ENCODE measurements around the gene SLFNL1. TPM values are rescaled to one million over a fixed set of nuclear protein-coding genes. Genes with fewer than 3 reads are reported as not detected.

Gene SLFNL1
- under 1 TPM in 4 of 6 experiments, not detected in 2; 0.07 to 0.17 (median 0.11) TPM for total RNA-seq (2021; fragmentation: NEBNext Ultra II Directional; extraction: Animal tissue kit (Norgen Biotek cat#: 25700))
- long read RNA-seq, partial matches to known transcripts: 0 of 1 reads
- long read RNA-seq, other reads (novel, unspliced or antisense): 1 of 1 reads

DNA sequence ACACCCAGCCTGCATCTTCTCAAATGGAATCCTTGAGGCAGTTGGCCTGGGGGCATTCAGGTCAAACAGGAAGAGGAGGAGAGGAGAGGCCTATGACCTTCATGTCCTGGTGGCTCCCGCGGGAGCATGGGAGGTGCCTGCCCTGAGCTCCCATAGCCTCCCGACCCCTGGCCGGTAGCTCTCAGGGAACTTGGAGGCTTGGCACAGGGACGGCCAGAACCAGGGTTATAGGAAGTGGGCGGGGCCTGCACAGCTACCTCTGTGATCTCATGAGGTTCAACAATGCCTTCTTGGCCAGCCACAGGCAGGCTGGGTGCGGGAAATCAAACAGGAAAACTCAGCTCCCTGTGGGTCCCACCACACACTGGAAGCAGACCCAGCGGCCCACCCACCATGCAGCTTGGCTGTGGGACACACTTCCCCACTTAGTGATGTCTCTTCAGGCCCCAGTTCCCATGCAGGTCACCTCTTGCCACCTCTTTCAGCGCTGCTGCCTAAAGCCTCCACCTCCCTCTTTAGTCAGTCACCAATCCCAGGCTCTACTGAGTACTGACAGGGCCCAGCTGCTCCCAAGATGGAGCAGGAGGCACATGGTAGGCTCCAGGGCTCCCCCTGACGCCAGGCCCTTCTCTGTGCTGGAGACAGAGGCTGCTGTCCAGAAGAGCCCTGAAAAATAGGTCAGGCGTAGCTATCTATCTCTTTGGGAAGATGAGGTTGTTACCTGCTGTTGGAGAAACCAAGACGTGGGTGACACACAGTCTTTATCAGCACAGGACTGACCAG, at the start of gene SLFNL1:
SLFNL1 (minus strand) TSS at position 200 of the 783 bp plus-strand sequence. CDS start 1,065 bp downstream, outside the sequence.
- H3K27ac Mint-ChIP-seq: peak within 1 kb of the TSS; percentile 63

DNA sequence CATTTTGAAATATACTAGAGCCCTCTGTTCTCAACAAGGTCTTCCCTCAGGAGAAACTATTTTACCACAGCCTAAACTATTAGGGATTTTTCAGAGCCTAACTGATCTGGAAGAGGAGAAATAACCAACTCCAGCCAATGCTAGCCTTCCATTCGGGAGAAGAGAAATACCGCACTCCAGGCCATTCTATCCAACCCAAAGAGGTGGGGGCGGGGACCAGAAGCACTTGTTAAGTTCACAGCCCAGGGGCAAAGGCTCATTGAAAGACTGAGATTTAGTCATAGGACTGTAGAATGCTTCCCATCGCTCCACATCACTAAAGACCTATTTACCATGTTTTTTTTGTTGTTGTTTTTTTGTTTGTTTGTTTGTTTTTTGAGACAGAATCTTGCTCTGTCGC, 35.4 kb upstream of the SLFNL1 start:
- no peak overlapping the region for H3K4me3 Mint-ChIP-seq
- H3K27ac Mint-ChIP-seq: no peak overlapping the region
- H3K27me3 Mint-ChIP-seq (ENCODE audit: insufficient read depth): no peaks in the 10 kb centered on the region; the same call in 1 of the 2 replicates
- TF ChIP-seq, protein P1, sequence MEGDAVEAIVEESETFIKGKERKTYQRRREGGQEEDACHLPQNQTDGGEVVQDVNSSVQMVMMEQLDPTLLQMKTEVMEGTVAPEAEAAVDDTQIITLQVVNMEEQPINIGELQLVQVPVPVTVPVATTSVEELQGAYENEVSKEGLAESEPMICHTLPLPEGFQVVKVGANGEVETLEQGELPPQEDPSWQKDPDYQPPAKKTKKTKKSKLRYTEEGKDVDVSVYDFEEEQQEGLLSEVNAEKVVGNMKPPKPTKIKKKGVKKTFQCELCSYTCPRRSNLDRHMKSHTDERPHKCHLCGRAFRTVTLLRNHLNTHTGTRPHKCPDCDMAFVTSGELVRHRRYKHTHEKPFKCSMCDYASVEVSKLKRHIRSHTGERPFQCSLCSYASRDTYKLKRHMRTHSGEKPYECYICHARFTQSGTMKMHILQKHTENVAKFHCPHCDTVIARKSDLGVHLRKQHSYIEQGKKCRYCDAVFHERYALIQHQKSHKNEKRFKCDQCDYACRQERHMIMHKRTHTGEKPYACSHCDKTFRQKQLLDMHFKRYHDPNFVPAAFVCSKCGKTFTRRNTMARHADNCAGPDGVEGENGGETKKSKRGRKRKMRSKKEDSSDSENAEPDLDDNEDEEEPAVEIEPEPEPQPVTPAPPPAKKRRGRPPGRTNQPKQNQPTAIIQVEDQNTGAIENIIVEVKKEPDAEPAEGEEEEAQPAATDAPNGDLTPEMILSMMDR (IDR thresholded peaks at IDR 0.05): no peak
- H3K36me3 Mint-ChIP-seq (ENCODE audit: low read depth): peaks cover 17% of the 10 kb centered on the region
- H3K9me3 Mint-ChIP-seq: no peaks in the 10 kb centered on the region
- DNase-seq: no peak
- no peaks in the 10 kb centered on the region for H3K4me1 Mint-ChIP-seq (ENCODE audit: low read depth)

More for the DNA sequence above, at the start of gene SLFNL1:
- peaks cover 15% of the 10 kb centered on the region; the same call in 1 of the 2 replicates for H3K36me3 Mint-ChIP-seq (ENCODE audit: low read depth)
- TF ChIP-seq, protein P1 (IDR thresholded peaks at IDR 0.05): no peak
- peaks cover 20% of the 10 kb centered on the region for H3K27me3 Mint-ChIP-seq (ENCODE audit: insufficient read depth)
- peak; percentile 19 for DNase-seq
- peaks cover 7% of the 10 kb centered on the region for H3K4me1 Mint-ChIP-seq (ENCODE audit: low read depth)
- no peaks in the 10 kb centered on the region for H3K9me3 Mint-ChIP-seq
- no peak within 1 kb of the TSS; the same call in 1 of the 2 replicates for H3K4me3 Mint-ChIP-seq

DNA sequence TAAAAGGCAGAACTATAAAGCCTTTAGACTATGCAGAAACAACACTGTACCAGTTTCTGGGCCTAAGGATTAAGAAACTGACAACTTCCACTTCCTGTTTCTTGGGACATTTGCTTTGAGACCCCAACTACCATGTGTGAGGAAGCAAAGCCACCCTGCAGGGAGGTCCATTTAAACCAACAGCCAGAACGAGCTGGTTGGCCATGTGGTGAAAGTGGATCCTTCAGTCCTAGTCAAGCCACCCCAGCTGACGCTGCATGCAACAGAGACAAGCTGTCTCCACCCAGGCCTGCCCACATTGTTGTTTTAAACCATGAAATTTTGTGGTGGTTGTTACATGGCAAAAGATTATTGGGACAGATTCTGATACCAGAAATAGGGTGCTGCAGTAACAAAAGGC, 31.8 kb upstream of the SLFNL1 start:
- DNase-seq: no peak
- H3K27ac Mint-ChIP-seq: no peak overlapping the region
- H3K36me3 Mint-ChIP-seq (ENCODE audit: low read depth): peaks cover 17% of the 10 kb centered on the region; the same call in 1 of the 2 replicates
- no peaks in the 10 kb centered on the region for H3K9me3 Mint-ChIP-seq
- TF ChIP-seq, protein P1 (IDR thresholded peaks at IDR 0.05): no peak
- no peaks in the 10 kb centered on the region for H3K27me3 Mint-ChIP-seq (ENCODE audit: insufficient read depth)
- H3K4me1 Mint-ChIP-seq (ENCODE audit: low read depth): no peaks in the 10 kb centered on the region
- H3K4me3 Mint-ChIP-seq: no peak overlapping the region

DNA sequence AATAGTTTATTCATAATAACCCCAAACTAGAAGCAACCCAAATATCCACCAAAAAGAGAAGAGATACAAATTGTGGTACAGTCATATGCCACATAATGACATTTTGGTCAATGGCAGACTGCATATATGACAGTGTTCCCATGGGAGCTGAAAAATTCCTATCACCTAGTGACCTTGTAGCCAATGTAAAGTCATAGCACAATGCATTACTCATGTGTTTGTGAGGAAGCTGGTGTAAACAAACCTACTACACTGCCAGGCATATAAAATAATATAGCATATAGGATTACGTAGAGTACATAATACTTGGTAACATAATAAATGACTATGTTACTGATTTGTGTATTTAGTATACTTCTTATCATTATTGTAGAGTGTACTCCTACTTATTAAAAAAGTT, 29.5 kb upstream of the SLFNL1 start:
- Mint-ChIP-seq H3K27me3 (ENCODE audit: insufficient read depth) (no peaks in the 10 kb centered on the region), H3K4me1 (ENCODE audit: low read depth) (no peaks in the 10 kb centered on the region), H3K4me3 (no peak overlapping the region), H3K9me3 (no peaks in the 10 kb centered on the region), H3K36me3 (ENCODE audit: low read depth) (peaks cover 24% of the 10 kb centered on the region; the same call in 1 of the 2 replicates), H3K27ac (no peak overlapping the region)
- DNase-seq: no peak
- TF ChIP-seq, protein P1 (IDR thresholded peaks at IDR 0.05): no peak

DNA sequence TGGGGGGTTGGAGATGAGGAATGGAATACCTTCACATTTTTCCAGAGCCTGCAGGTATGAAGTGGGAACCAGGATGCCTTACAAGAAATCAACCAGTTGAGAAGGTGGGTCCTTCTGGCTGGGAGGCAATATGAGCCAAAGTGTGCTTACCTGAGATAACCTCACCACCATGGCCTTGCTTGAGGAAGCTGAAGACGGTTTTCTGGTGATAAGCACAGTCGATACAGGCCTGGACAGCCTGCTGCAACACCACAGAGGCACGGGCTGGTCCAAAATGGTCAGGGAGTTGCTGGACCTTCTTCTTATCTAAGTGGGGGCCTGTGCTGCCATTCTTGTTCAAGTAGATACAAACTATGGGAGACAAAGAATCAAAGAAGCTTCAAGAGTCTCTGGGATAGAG, 27.0 kb upstream of the SLFNL1 start:
- Mint-ChIP-seq H3K27me3 (ENCODE audit: insufficient read depth) (no peaks in the 10 kb centered on the region), H3K9me3 (no peaks in the 10 kb centered on the region), H3K4me1 (ENCODE audit: low read depth) (peaks cover 10% of the 10 kb centered on the region), H3K27ac (no peak overlapping the region), H3K36me3 (ENCODE audit: low read depth) (peaks cover 20% of the 10 kb centered on the region; the same call in 1 of the 2 replicates), H3K4me3 (no peak overlapping the region)
- TF ChIP-seq, protein P1 (IDR thresholded peaks at IDR 0.05): no peak
- DNase-seq: no peak

Data from HFFc6 (cell line).